ENCODE results near the gene RUNX2. TPM values are rescaled to one million over a fixed set of nuclear protein-coding genes. Genes with fewer than 3 reads are reported as not detected.

Gene RUNX2
- total and polyA plus RNA-seq, 9 of the 15 experiments (the other 6 are each of a cell fraction or from before 2014, with no cell fraction given): 0.29 to 1.00 (median 0.43) TPM

- no peak for TF ChIP-seq CBX2 (IDR thresholded peaks at IDR 0.05; ENCODE audit: insufficient read depth, low read length, poor library complexity, severe bottlenecking)
- TF ChIP-seq ZNF175 (CRISPR knock-in tag; IDR thresholded peaks at IDR 0.05; ENCODE audit: low read depth): no peak
- no peak for TF ChIP-seq IRF2 (CRISPR knock-in tag; IDR thresholded peaks at IDR 0.05)
- no peak for TF ChIP-seq XRCC5 (IDR thresholded peaks at IDR 0.05; ENCODE audit: low read depth, low read length)
- TF ChIP-seq ZNF318 (IDR thresholded peaks at IDR 0.05; ENCODE audit: borderline replicate concordance in 1 of 2, low read depth in 1 of 2): no peak
- no peak for TF ChIP-seq SPI1 (IDR thresholded peaks at IDR 0.05; ENCODE audit: borderline replicate concordance, low read depth, low read length)
- no peak for TF ChIP-seq KLF16 (IDR thresholded peaks at IDR 0.05)
Measured at GRCh38 chr6:45464685-45465084, 136.6 kb downstream of the RUNX2 start (continued).

Measured in K562 (cell line).